Measurements from ENCODE around the gene SPN. TPM values are rescaled to one million over a fixed set of nuclear protein-coding genes. Genes with fewer than 3 reads are reported as not detected.
"Not testable (repeated sequence)": the region's sequence is repeated elsewhere in the genome, so short reads cannot be mapped to it uniquely, and the experiment has no call there.

Gene SPN
- total RNA-seq, 5 donors from 2014 or later (not counting 1 experiment from before 2014, with no cell fraction given), result 124 to 172 (median 161) TPM

GRCh38 chr16:29687755-29688154, 24.7 kb downstream of the SPN start:
- no peaks in the 10 kb centered on the region for H3K9me3 ChIP-seq
- H3K4me3 Mint-ChIP-seq, result no peak overlapping the region
- DNase-seq (no peak), ATAC-seq (replicated peaks in 1 of 4) (no peak)
- H3K4me3 ChIP-seq (ENCODE audit: control insufficient read depth in 1 of 2, extremely low read depth in 1 of 2, low read length in 1 of 2), result no peak overlapping the region
- no peaks in the 10 kb centered on the region for H3K27me3 ChIP-seq (replicated peaks in 1 of 2; ENCODE audit: control insufficient read depth in 2 of 2, extremely low read depth in 1 of 2, insufficient read depth in 2 of 2, low read length in 1 of 2)
- no peak overlapping the region for H3K27ac Mint-ChIP-seq
- peaks cover 11 to 15% (median 12%) of the 10 kb centered on the region in 3 donors for H3K4me1 Mint-ChIP-seq
- WGBS (ENCODE audit: insufficient coverage), result 100% methylated on average over 1 of the region's 2 CpGs
- peaks cover 2 to 13% of the 10 kb centered on the region in 2 experiments for H3K4me1 ChIP-seq (ENCODE audit: control insufficient read depth in 1 of 2, extremely low read depth in 1 of 2, insufficient read depth in 2 of 2, low read length in 2 of 2)
- H3K36me3 ChIP-seq (ENCODE audit: control insufficient read depth in 2 of 2, extremely low read depth in 1 of 2, insufficient read depth in 1 of 2, low read length in 1 of 2), result no peaks in the 10 kb centered on the region
- ChIA-PET CTCF (interaction anchor here (1.2 to 1.4 kb wide), 2 partner anchors 98 to 160 kb away, joined by 3 read pairs; no protein-coding TSS in a partner anchor), POLR2A (no interaction called here)
- H3K27me3 Mint-ChIP-seq, result no peaks in the 10 kb centered on the region
- H3K27ac ChIP-seq (ENCODE audit: low read length), result no peak overlapping the region
- H3K9me3 Mint-ChIP-seq, result no peaks in the 10 kb centered on the region
- no peaks in the 10 kb centered on the region for H3K36me3 Mint-ChIP-seq

DNA sequence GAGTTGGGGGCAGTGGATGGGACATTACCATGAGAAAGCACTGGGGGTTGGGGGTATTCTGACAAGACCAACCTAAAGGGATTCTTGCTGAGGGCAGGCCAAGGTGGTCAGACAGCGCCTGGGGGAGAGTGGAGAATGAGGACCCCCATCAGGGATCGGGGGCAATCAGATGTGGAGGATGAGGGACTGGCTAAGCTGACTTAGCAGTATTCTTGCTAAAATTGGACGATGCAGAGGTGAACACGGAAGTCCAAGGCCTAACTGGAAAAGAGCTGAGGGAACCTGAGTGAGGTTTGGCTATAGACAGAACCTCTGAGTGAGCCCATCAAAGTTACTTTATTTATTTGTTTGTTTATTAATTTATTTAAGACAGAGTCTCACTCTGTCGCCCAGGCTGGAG, 25.1 kb downstream of the SPN start:
- ChIA-PET CTCF (interaction anchor here (0.6 to 1.4 kb wide), 3 partner anchors 97 to 436 kb away, joined by 3 to 9 read pairs (median 4); no protein-coding TSS in a partner anchor), POLR2A (no interaction called here)
- no peak for DNase-seq
- no peak for ATAC-seq (replicated peaks in 1 of 4)
- H3K4me3 Mint-ChIP-seq, result no peak overlapping the region
- no peak overlapping the region for H3K27ac Mint-ChIP-seq
- Histone ChIP-seq H3K4me3 (ENCODE audit: control insufficient read depth in 1 of 2, extremely low read depth in 1 of 2, low read length in 1 of 2) (no peak overlapping the region), H3K4me1 (ENCODE audit: control insufficient read depth in 1 of 2, extremely low read depth in 1 of 2, insufficient read depth in 2 of 2, low read length in 2 of 2) (peaks cover 2 to 13% of the 10 kb centered on the region in 2 experiments), H3K27ac (ENCODE audit: low read length) (no peak overlapping the region), H3K9me3 (no peaks in the 10 kb centered on the region), H3K36me3 (ENCODE audit: control insufficient read depth in 2 of 2, extremely low read depth in 1 of 2, insufficient read depth in 1 of 2, low read length in 1 of 2) (no peaks in the 10 kb centered on the region), H3K27me3 (replicated peaks in 1 of 2; ENCODE audit: control insufficient read depth in 2 of 2, extremely low read depth in 1 of 2, insufficient read depth in 2 of 2, low read length in 1 of 2) (no peaks in the 10 kb centered on the region)
- H3K27me3 Mint-ChIP-seq, result no peaks in the 10 kb centered on the region
- H3K36me3 Mint-ChIP-seq, result no peaks in the 10 kb centered on the region
- WGBS (ENCODE audit: insufficient coverage), result 100% methylated on average over 2 of the region's 5 CpGs
- H3K9me3 Mint-ChIP-seq, result no peaks in the 10 kb centered on the region
- peaks cover 11 to 15% (median 12%) of the 10 kb centered on the region in 3 donors for H3K4me1 Mint-ChIP-seq

DNA sequence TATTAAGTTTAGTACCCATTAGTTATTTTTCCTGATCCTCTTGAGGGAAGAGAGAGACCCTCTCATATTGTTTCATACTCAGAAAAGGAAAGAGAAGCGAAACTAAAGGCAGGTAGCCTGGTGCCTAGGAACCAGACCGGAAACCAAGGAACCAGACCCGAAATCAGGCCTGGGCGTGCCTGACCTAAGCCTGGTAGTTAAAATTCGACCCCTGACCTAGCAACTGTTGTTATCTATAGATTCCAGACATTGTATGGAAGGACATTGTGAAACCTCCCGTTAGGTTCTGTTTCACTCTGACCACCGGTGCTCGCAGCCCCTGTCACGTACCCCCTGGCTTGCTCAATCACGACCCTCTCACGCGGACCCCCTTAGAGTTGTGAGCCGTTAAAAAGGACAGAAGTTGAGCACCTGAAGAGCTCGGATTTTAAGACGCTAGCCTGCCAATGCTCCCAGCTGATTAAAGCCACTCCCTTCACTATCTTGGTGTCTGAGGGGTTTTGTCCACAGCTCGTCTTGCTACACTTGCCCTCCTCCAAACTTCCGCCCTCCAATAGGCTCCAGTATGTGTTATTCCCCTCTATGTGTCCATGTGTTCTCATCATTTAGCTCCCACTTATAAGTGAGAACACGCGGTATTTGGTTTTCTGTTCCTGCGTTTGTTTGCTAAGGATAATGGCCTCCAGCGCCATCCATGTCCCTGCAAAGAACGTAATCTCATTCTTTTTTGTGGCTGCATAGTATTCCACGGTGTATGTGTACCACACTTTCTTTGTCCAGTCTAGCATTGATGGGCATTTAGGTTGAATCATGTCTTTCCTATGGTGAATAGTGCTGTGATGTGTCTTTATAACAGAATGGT, 26.7 kb downstream of the SPN start:
- H3K27me3 ChIP-seq (replicated peaks in 1 of 2; ENCODE audit: control insufficient read depth in 2 of 2, extremely low read depth in 1 of 2, insufficient read depth in 2 of 2, low read length in 1 of 2); H3K36me3 ChIP-seq (ENCODE audit: control insufficient read depth in 2 of 2, extremely low read depth in 1 of 2, insufficient read depth in 1 of 2, low read length in 1 of 2); H3K9me3 Mint-ChIP-seq; H3K9me3 ChIP-seq; H3K27ac ChIP-seq (ENCODE audit: low read length); H3K4me3 ChIP-seq (ENCODE audit: control insufficient read depth in 1 of 2, extremely low read depth in 1 of 2, low read length in 1 of 2); POLR2A ChIA-PET; H3K36me3 Mint-ChIP-seq; H3K4me3 Mint-ChIP-seq; H3K27ac Mint-ChIP-seq; ATAC-seq (replicated peaks in 1 of 4); H3K27me3 Mint-ChIP-seq; DNase-seq: not testable (repeated sequence)
- 90% methylated on average over 21 of the region's 23 CpGs for WGBS (ENCODE audit: insufficient coverage)
- CTCF ChIA-PET, result interaction anchor here in 1 of 2 donors (2.0 kb wide), 1 partner anchor 158 kb away, joined by 6 read pairs; no protein-coding TSS in a partner anchor
- H3K4me1 ChIP-seq (ENCODE audit: control insufficient read depth in 1 of 2, extremely low read depth in 1 of 2, insufficient read depth in 2 of 2, low read length in 2 of 2), result peaks cover 2 to 13% of the 10 kb centered on the region in 2 experiments
- H3K4me1 Mint-ChIP-seq, result peaks cover 11 to 15% (median 12%) of the 10 kb centered on the region in 3 donors

- DNase-seq; H3K4me1 ChIP-seq (ENCODE audit: control insufficient read depth in 1 of 2, extremely low read depth in 1 of 2, insufficient read depth in 2 of 2, low read length in 2 of 2); POLR2A ChIA-PET; H3K9me3 ChIP-seq; ATAC-seq (replicated peaks in 1 of 4); H3K27me3 ChIP-seq (replicated peaks in 1 of 2; ENCODE audit: control insufficient read depth in 2 of 2, extremely low read depth in 1 of 2, insufficient read depth in 2 of 2, low read length in 1 of 2); H3K27ac Mint-ChIP-seq; H3K36me3 Mint-ChIP-seq; H3K9me3 Mint-ChIP-seq; H3K27ac ChIP-seq (ENCODE audit: low read length); H3K4me3 Mint-ChIP-seq; H3K27me3 Mint-ChIP-seq; H3K4me1 Mint-ChIP-seq; H3K4me3 ChIP-seq (ENCODE audit: control insufficient read depth in 1 of 2, extremely low read depth in 1 of 2, low read length in 1 of 2); H3K36me3 ChIP-seq (ENCODE audit: control insufficient read depth in 2 of 2, extremely low read depth in 1 of 2, insufficient read depth in 1 of 2, low read length in 1 of 2): not testable (repeated sequence)
- CTCF ChIA-PET, result interaction anchor here in 1 of 2 donors (0.6 to 0.7 kb wide), 2 partner anchors 92 to 117 kb away, joined by 3 read pairs; no protein-coding TSS in a partner anchor
- 91% methylated on average over 16 of the region's 26 CpGs for WGBS (ENCODE audit: insufficient coverage)
Measured at GRCh38 chr16:29692606-29693005, 29.6 kb downstream of the SPN start.

- Mint-ChIP-seq H3K4me1 (peaks cover 6 to 10% (median 6%) of the 10 kb centered on the region in 3 donors), H3K4me3 (no peak overlapping the region), H3K36me3 (no peaks in the 10 kb centered on the region), H3K27ac (no peak overlapping the region), H3K27me3 (no peaks in the 10 kb centered on the region), H3K9me3 (no peaks in the 10 kb centered on the region)
- peaks cover 0 to 7% of the 10 kb centered on the region in 2 experiments for H3K4me1 ChIP-seq (ENCODE audit: control insufficient read depth in 1 of 2, extremely low read depth in 1 of 2, insufficient read depth in 2 of 2, low read length in 2 of 2)
- H3K9me3 ChIP-seq, result no peaks in the 10 kb centered on the region
- H3K27ac ChIP-seq (ENCODE audit: low read length), result no peak overlapping the region
- WGBS (ENCODE audit: insufficient coverage), result 93% methylated on average over 21 of the region's 41 CpGs
- ATAC-seq (replicated peaks in 1 of 4) (no peak), DNase-seq (no peak)
- no peaks in the 10 kb centered on the region for H3K36me3 ChIP-seq (ENCODE audit: control insufficient read depth in 2 of 2, extremely low read depth in 1 of 2, insufficient read depth in 1 of 2, low read length in 1 of 2)
- ChIA-PET POLR2A (no interaction called here), CTCF (interaction anchor here (0.6 to 0.7 kb wide), 6 partner anchors 10 to 345 kb away, joined by 3 to 6 read pairs (median 4); no protein-coding TSS in a partner anchor)
- no peaks in the 10 kb centered on the region for H3K27me3 ChIP-seq (replicated peaks in 1 of 2; ENCODE audit: control insufficient read depth in 2 of 2, extremely low read depth in 1 of 2, insufficient read depth in 2 of 2, low read length in 1 of 2)
- no peak overlapping the region for H3K4me3 ChIP-seq (ENCODE audit: control insufficient read depth in 1 of 2, extremely low read depth in 1 of 2, low read length in 1 of 2)
Measured at GRCh38 chr16:29694384-29695195, 31.5 kb downstream of the SPN start.

DNA sequence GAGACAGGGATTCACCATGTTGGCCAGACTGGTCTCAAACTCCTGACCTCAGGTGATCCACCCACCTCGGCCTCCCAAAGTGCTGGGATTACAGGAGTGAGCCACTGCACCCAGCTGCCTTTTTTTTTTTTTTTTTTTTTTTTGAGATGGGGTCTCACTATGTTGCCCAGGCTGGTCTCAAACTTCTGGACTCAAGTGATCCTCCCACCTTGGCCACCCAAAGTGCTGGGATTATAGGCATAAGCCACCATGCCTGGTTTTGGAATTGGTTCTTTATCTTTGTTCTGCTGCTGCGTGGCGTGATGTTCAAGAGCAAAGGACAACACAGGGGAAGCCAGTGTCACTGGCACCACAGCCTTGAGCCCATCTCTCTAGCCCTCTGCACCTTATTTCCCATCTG, 32.6 kb downstream of the SPN start:
- H3K4me3 Mint-ChIP-seq; DNase-seq; H3K36me3 Mint-ChIP-seq; H3K36me3 ChIP-seq (ENCODE audit: control insufficient read depth in 2 of 2, extremely low read depth in 1 of 2, insufficient read depth in 1 of 2, low read length in 1 of 2); ATAC-seq (replicated peaks in 1 of 4); H3K27me3 ChIP-seq (replicated peaks in 1 of 2; ENCODE audit: control insufficient read depth in 2 of 2, extremely low read depth in 1 of 2, insufficient read depth in 2 of 2, low read length in 1 of 2); H3K27me3 Mint-ChIP-seq; POLR2A ChIA-PET; H3K27ac ChIP-seq (ENCODE audit: low read length); H3K4me3 ChIP-seq (ENCODE audit: control insufficient read depth in 1 of 2, extremely low read depth in 1 of 2, low read length in 1 of 2); H3K9me3 Mint-ChIP-seq; H3K9me3 ChIP-seq; H3K27ac Mint-ChIP-seq: not testable (repeated sequence)
- H3K4me1 Mint-ChIP-seq, result peaks cover 9 to 13% (median 10%) of the 10 kb centered on the region in 3 donors
- H3K4me1 ChIP-seq (ENCODE audit: control insufficient read depth in 1 of 2, extremely low read depth in 1 of 2, insufficient read depth in 2 of 2, low read length in 2 of 2), result peaks cover 2 to 15% of the 10 kb centered on the region in 2 experiments
- CTCF ChIA-PET, result interaction anchor here in 1 of 2 donors (0.7 kb wide), 1 partner anchor 150 kb away, joined by 3 read pairs; no protein-coding TSS in a partner anchor
- WGBS (ENCODE audit: insufficient coverage), result 100% methylated on average over 2 of the region's 3 CpGs
